ENCODE data around the gene USP25.

Gene USP25

GRCh38 chr21:15753741-15754140 is 24.0 kb downstream of the USP25 start:
- Histone ChIP-seq H3K27ac (no peak overlapping the region), H3K36me3 (ENCODE audit: insufficient read depth) (no peaks in the 10 kb centered on the region), H2AFZ (ENCODE audit: low read depth) (no peak overlapping the region), H3K4me3 (IDR thresholded peaks at IDR 0.05; ENCODE audit: insufficient read depth, low read depth, low read length) (no peak overlapping the region), H3K4me2 (no peak overlapping the region), H3K4me1 (ENCODE audit: low read depth, poor library complexity, severe bottlenecking) (peaks cover 26% of the 10 kb centered on the region), H3K9ac (no peak overlapping the region), H3K79me2 (ENCODE audit: insufficient read depth, low read depth) (peaks cover 79% of the 10 kb centered on the region; the same call in 1 of the 2 replicates), H3K27me3 (ENCODE audit: insufficient read depth, low read depth) (no peaks in the 10 kb centered on the region), H4K20me1 (ENCODE audit: insufficient read depth) (no peaks in the 10 kb centered on the region)
- TF ChIP-seq, protein P1, sequence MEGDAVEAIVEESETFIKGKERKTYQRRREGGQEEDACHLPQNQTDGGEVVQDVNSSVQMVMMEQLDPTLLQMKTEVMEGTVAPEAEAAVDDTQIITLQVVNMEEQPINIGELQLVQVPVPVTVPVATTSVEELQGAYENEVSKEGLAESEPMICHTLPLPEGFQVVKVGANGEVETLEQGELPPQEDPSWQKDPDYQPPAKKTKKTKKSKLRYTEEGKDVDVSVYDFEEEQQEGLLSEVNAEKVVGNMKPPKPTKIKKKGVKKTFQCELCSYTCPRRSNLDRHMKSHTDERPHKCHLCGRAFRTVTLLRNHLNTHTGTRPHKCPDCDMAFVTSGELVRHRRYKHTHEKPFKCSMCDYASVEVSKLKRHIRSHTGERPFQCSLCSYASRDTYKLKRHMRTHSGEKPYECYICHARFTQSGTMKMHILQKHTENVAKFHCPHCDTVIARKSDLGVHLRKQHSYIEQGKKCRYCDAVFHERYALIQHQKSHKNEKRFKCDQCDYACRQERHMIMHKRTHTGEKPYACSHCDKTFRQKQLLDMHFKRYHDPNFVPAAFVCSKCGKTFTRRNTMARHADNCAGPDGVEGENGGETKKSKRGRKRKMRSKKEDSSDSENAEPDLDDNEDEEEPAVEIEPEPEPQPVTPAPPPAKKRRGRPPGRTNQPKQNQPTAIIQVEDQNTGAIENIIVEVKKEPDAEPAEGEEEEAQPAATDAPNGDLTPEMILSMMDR (conservative IDR thresholded peaks at IDR 0.05; ENCODE audit: low read depth, low read length) = no peak

- H3K27ac ChIP-seq = no peak overlapping the region
- H3K4me2 ChIP-seq = no peak overlapping the region
- no peaks in the 10 kb centered on the region for H4K20me1 ChIP-seq (ENCODE audit: insufficient read depth)
- H3K36me3 ChIP-seq (ENCODE audit: insufficient read depth) = no peaks in the 10 kb centered on the region
- H3K4me1 ChIP-seq (ENCODE audit: low read depth, poor library complexity, severe bottlenecking) = peaks cover 20% of the 10 kb centered on the region
- H3K4me3 ChIP-seq (IDR thresholded peaks at IDR 0.05; ENCODE audit: insufficient read depth, low read depth, low read length) = no peak overlapping the region
- H2AFZ ChIP-seq (ENCODE audit: low read depth) = no peak overlapping the region
- TF ChIP-seq, protein P1 (conservative IDR thresholded peaks at IDR 0.05; ENCODE audit: low read depth, low read length) = no peak
- no peaks in the 10 kb centered on the region for H3K27me3 ChIP-seq (ENCODE audit: insufficient read depth, low read depth)
- H3K79me2 ChIP-seq (ENCODE audit: insufficient read depth, low read depth) = peaks cover 76% of the 10 kb centered on the region; the same call in 1 of the 2 replicates
- H3K9ac ChIP-seq = no peak overlapping the region
Measured at GRCh38 chr21:15754640-15755039, 24.9 kb downstream of the USP25 start.

DNA sequence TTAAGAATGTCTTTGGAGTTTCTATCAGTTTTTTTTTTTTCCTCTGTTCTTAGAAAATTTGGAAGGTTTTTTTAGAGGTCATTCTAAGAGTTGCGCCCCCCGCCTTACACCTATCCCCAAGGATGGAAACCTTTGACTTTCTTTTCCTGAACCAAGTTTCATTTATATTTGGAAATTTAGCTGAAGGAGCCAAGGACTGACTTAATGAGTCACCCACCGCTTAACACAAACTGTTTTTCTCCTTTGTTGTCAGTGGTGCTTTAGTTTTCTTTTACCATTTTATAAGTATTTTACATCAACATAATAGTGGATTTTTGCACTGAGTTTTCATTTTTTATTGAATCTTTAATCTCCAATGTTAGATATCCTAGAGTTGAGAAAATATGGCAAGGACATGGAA is 25.3 kb downstream of the USP25 start:
- no peak overlapping the region for H2AFZ ChIP-seq (ENCODE audit: low read depth)
- no peak overlapping the region for H3K4me3 ChIP-seq (IDR thresholded peaks at IDR 0.05; ENCODE audit: insufficient read depth, low read depth, low read length)
- H3K36me3 ChIP-seq (ENCODE audit: insufficient read depth) = no peaks in the 10 kb centered on the region
- no peak overlapping the region for H3K27ac ChIP-seq
- no peaks in the 10 kb centered on the region for H3K27me3 ChIP-seq (ENCODE audit: insufficient read depth, low read depth)
- no peaks in the 10 kb centered on the region for H4K20me1 ChIP-seq (ENCODE audit: insufficient read depth)
- peaks cover 72% of the 10 kb centered on the region; the same call in 1 of the 2 replicates for H3K79me2 ChIP-seq (ENCODE audit: insufficient read depth, low read depth)
- peaks cover 20% of the 10 kb centered on the region for H3K4me1 ChIP-seq (ENCODE audit: low read depth, poor library complexity, severe bottlenecking)
- no peak overlapping the region for H3K9ac ChIP-seq
- H3K4me2 ChIP-seq = no peak overlapping the region
- TF ChIP-seq, protein P1 (conservative IDR thresholded peaks at IDR 0.05; ENCODE audit: low read depth, low read length) = no peak

- Histone ChIP-seq H3K79me2 (ENCODE audit: insufficient read depth, low read depth) (peaks cover 29% of the 10 kb centered on the region; the same call in 1 of the 2 replicates), H3K27ac (no peak overlapping the region)
Measured at GRCh38 chr21:15759469-15759868, 29.7 kb downstream of the USP25 start.

More at GRCh38 chr21:15759469-15759868, 29.7 kb downstream of the USP25 start:
- Histone ChIP-seq H2AFZ (ENCODE audit: low read depth) (no peak overlapping the region), H3K36me3 (ENCODE audit: insufficient read depth) (no peaks in the 10 kb centered on the region), H4K20me1 (ENCODE audit: insufficient read depth) (no peaks in the 10 kb centered on the region), H3K9ac (no peak overlapping the region), H3K27me3 (ENCODE audit: insufficient read depth, low read depth) (no peaks in the 10 kb centered on the region), H3K4me2 (no peak overlapping the region), H3K4me3 (IDR thresholded peaks at IDR 0.05; ENCODE audit: insufficient read depth, low read depth, low read length) (no peak overlapping the region), H3K4me1 (ENCODE audit: low read depth, poor library complexity, severe bottlenecking) (peaks cover 10% of the 10 kb centered on the region)
- TF ChIP-seq, protein P1 (conservative IDR thresholded peaks at IDR 0.05; ENCODE audit: low read depth, low read length) = no peak
